Natural killer cell (primary cell): ENCODE data around the gene SDHAF1. TPM values are rescaled to one million over a fixed set of nuclear protein-coding genes. Genes with fewer than 3 reads are reported as not detected.

Experiments
- ATAC-seq, 3 donors: fragments of 150-1000 bp in 2 of 3; fragments of 200-7000 bp in 1 of 3; cut with Tn5 transposase; 1 replicate in 1 of 3; 2 replicates in 2 of 3; pipeline ENCODE4 v1.10.0; 2021; ENCODE audit warnings: mild to moderate bottlenecking in 2 of 3, moderate library complexity in 2 of 3
- DNase-seq, 2 donors: peaks; one replicate each; pipeline versions ENCODE4 v3.0.0 to v3.0.0-alpha.2; 2013 to 2021; ENCODE audit warnings: mixed read lengths in 1 of 2
- H3K27ac ChIP-seq: one replicate; pipeline ENCODE4 v1.5.1; 2013; ENCODE audit warnings: mild to moderate bottlenecking, low read length
- H3K27me3 ChIP-seq: one replicate; pipeline ENCODE4 v1.6.1; 2013; ENCODE audit warnings: low read length; ENCODE audit not compliant: control insufficient read depth, insufficient read depth
- H3K36me3 ChIP-seq: one replicate; pipeline ENCODE4 v1.6.1; 2013; ENCODE audit warnings: low read length; ENCODE audit not compliant: control insufficient read depth, insufficient read depth
- H3K4me1 ChIP-seq: one replicate; pipeline ENCODE4 v1.6.1; 2013; ENCODE audit warnings: low read length; ENCODE audit not compliant: control insufficient read depth, insufficient read depth
- H3K4me3 ChIP-seq: one replicate; pipeline ENCODE4 v1.5.1; 2013; ENCODE audit warnings: low read length
- H3K9me3 ChIP-seq: one replicate; pipeline ENCODE4 v1.6.1; 2013; ENCODE audit warnings: low read length; ENCODE audit not compliant: control insufficient read depth, insufficient read depth
- H3K27ac Mint-ChIP-seq, 2 donors: one replicate each; pipeline ENCODE4 v1.8.0; 2022; ENCODE audit warnings: mild to moderate bottlenecking in 2 of 2, mixed read lengths in 2 of 2, moderate library complexity in 1 of 2
- H3K27me3 Mint-ChIP-seq, 2 donors: one replicate each; pipeline ENCODE4 v1.8.0; 2022; ENCODE audit warnings: low read depth in 2 of 2, mixed read lengths in 2 of 2
- H3K36me3 Mint-ChIP-seq: one replicate; pipeline ENCODE4 v1.8.0; 2022; ENCODE audit warnings: mixed read lengths
- H3K4me1 Mint-ChIP-seq, 2 donors: one replicate each; pipeline ENCODE4 v1.8.0; 2022; ENCODE audit warnings: mixed read lengths in 2 of 2
- H3K4me3 Mint-ChIP-seq: one replicate; pipeline ENCODE4 v1.8.0; 2022; ENCODE audit warnings: mild to moderate bottlenecking, moderate library complexity, mixed read lengths
- H3K9me3 Mint-ChIP-seq, 2 donors: one replicate each; pipeline ENCODE4 v1.8.0; 2022; ENCODE audit warnings: mixed read lengths in 2 of 2
- WGBS: methylation state at CpG from one replicate; pipeline ENCODE4 v1.1.7; 2013; ENCODE audit warnings: missing lambda C conversion rate; ENCODE audit not compliant: insufficient coverage; 5-methylcytosine and 5-hydroxymethylcytosine counted together
- intact Hi-C: fragments of 100-400 bp; cut with micrococcal nuclease; formaldehyde crosslinking; loops from one replicate; pipeline ENCODE4 v1.14.2; 2022
- total RNA-seq, 4 donors: library from RNA; stranded (reverse); fragments of 120-200 nt in 1 of 4; gene quantifications; one replicate each; pipeline versions ENCODE4 v1.2.3 to v1.2.4, GENCODE V29; 2013 to 2022
- TF ChIP-seq, protein P1 (sequence below): fragments of 200-600 bp; IDR thresholded peaks from one replicate; pipeline ENCODE4 v1.8.0; 2022; ENCODE audit warnings: antibody characterized with exemption

SDHAF1 gene
- total RNA-seq, 3 donors from 2014 or later (not counting 1 experiment from before 2014, with no cell fraction given) = 9.2 to 12.1 (median 10.5) TPM

DNA sequence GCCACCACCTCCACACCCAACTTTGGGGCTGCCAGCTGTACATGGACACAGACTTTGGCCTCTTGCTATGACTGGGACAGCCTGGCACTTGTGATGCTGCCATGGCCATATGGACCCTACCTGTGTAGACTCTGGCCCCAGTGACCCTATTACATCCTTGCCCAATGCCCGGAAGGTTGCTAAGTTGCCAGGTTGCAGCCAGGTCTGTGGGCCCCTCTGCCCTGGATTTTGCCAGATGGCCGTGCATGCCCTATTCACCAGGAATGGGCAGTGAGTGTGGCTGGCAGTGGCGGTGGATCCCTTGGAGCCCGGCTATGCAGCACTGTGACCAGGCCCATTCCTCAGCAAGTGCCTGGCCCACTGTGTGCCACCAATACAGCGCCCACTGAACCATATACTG lies 8.9 kb upstream of the SDHAF1 start:
- TF ChIP-seq, protein P1, sequence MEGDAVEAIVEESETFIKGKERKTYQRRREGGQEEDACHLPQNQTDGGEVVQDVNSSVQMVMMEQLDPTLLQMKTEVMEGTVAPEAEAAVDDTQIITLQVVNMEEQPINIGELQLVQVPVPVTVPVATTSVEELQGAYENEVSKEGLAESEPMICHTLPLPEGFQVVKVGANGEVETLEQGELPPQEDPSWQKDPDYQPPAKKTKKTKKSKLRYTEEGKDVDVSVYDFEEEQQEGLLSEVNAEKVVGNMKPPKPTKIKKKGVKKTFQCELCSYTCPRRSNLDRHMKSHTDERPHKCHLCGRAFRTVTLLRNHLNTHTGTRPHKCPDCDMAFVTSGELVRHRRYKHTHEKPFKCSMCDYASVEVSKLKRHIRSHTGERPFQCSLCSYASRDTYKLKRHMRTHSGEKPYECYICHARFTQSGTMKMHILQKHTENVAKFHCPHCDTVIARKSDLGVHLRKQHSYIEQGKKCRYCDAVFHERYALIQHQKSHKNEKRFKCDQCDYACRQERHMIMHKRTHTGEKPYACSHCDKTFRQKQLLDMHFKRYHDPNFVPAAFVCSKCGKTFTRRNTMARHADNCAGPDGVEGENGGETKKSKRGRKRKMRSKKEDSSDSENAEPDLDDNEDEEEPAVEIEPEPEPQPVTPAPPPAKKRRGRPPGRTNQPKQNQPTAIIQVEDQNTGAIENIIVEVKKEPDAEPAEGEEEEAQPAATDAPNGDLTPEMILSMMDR = no peak
- Histone ChIP-seq H3K4me3 (no peak overlapping the region), H3K36me3 (no peaks in the 10 kb centered on the region), H3K4me1 (peaks cover 9% of the 10 kb centered on the region), H3K9me3 (no peaks in the 10 kb centered on the region), H3K27me3 (peaks cover 15% of the 10 kb centered on the region), H3K27ac (no peak overlapping the region)
- 96% methylated on average over 5 of the region's 5 CpGs for WGBS
- ATAC-seq (no peak), DNase-seq (no peak)
- H3K9me3 Mint-ChIP-seq = no peaks in the 10 kb centered on the region
- no peak overlapping the region for H3K27ac Mint-ChIP-seq
- intact Hi-C loops = no loop called here
- H3K27me3 Mint-ChIP-seq = peaks cover 34 to 51% of the 10 kb centered on the region in 2 donors
- H3K36me3 Mint-ChIP-seq = no peaks in the 10 kb centered on the region
- H3K4me3 Mint-ChIP-seq = no peak overlapping the region
- H3K4me1 Mint-ChIP-seq = peaks cover 0 to 8% of the 10 kb centered on the region in 2 donors

DNA sequence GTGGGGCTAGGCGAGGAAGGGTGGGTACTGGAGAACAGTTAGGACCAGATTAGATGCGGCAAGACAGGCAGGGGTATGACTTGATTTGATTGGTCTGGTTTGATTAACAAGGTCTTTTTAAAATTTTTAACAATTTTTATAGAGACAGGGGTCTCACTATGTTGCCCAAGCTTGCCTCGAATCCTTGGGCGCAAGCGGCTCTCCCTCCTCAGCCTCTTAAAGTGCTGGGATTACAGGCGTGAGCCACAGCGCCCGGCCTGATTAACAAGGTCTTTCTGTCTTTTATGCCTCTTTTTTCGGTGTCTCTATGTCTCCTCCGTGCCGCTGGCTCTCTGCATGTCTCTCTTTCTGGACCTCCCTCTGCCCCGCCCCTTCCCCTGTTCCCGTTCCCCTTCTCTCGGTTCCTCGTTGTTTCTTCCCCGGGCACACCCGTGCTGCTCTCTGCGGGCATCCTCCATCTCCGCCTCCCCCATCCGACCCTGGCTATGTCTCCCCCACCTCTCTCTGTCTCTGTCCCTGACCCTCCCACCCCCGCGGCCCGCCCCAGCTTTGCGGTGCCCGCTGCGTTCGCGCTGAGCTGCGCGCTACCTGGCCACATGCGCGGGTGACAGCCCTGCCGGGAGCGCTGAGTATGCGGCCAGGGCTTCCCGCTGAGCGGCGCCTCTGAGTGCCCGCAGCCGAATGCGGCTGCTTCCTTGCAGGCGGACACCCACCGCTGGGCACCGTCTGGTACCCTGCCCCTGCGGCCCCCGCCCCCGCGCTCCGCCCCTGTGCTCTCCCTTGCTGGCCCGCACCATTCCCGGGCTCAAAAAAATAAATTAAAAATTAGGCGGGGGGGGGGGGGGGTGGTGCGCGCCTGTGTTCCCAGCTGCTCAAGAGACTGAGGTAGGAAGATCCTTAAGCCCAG lies 8.1 kb upstream of the SDHAF1 start:
- Mint-ChIP-seq H3K4me1 (peaks cover 0 to 8% of the 10 kb centered on the region in 2 donors), H3K27ac (no peak overlapping the region), H3K27me3 (peaks cover 32 to 47% of the 10 kb centered on the region in 2 donors), H3K36me3 (no peaks in the 10 kb centered on the region), H3K9me3 (no peaks in the 10 kb centered on the region), H3K4me3 (peak overlapping the region; percentile 65)
- no peaks in the 10 kb centered on the region for H3K9me3 ChIP-seq
- peaks cover 15% of the 10 kb centered on the region for H3K27me3 ChIP-seq
- no peak overlapping the region for H3K4me3 ChIP-seq
- H3K4me1 ChIP-seq = peaks cover 9% of the 10 kb centered on the region
- intact Hi-C loops = no loop called here
- H3K36me3 ChIP-seq = no peaks in the 10 kb centered on the region
- TF ChIP-seq, protein P1 = no peak
- peak in 2 of 3 donors; percentile 38 to 53 for ATAC-seq
- H3K27ac ChIP-seq = no peak overlapping the region
- DNase-seq = peak in 1 of 2 donors; percentile 37
- WGBS = 8% methylated on average over 51 of the region's 54 CpGs

DNA sequence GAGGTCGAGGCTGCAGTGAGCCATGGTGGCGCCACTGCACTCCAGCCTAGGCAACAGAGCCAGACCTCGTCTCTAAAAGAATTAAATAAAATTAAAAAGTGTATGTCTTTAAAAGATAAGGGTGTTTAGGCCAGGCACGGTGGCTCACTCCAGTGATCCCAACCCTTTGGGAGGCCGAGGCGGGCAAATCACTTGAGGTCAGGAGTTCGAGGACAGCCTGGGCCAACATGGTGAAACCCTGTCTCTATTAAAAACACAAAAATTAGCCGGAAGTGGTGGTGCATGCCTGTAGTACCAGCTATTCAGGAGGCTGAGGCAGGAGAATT lies 7.5 kb upstream of the SDHAF1 start:
- H3K4me1 Mint-ChIP-seq = peaks cover 0 to 8% of the 10 kb centered on the region in 2 donors
- H3K27me3 Mint-ChIP-seq = peaks cover 32 to 47% of the 10 kb centered on the region in 2 donors
- WGBS = 35% methylated on average over 8 of the region's 8 CpGs
- H3K4me3 Mint-ChIP-seq = no peak overlapping the region
- H3K36me3 Mint-ChIP-seq = no peaks in the 10 kb centered on the region
- Histone ChIP-seq H3K4me3 (no peak overlapping the region), H3K27me3 (peaks cover 15% of the 10 kb centered on the region), H3K9me3 (no peaks in the 10 kb centered on the region), H3K4me1 (peaks cover 9% of the 10 kb centered on the region), H3K36me3 (no peaks in the 10 kb centered on the region), H3K27ac (no peak overlapping the region)
- TF ChIP-seq, protein P1 = no peak
- no peak for ATAC-seq
- H3K27ac Mint-ChIP-seq = no peak overlapping the region
- DNase-seq = no peak
- H3K9me3 Mint-ChIP-seq = no peaks in the 10 kb centered on the region
- intact Hi-C loops = no loop called here
